ENCODE measurements around the gene ALOX12. TPM values are rescaled to one million over a fixed set of nuclear protein-coding genes. Genes with fewer than 3 reads are reported as not detected.

Gene ALOX12
- total RNA-seq, 2 experiments from 2014 or later = not detected

GRCh38 chr17:7004398-7005253 is 8.8 kb downstream of the ALOX12 start:
- CTCF ChIA-PET = interaction anchor here (0.6 to 8.4 kb wide), 34 partner anchors 11 to 367 kb away, joined by 3 to 129 read pairs (median 5); partner anchors contain the start of genes ALOX12 and XAF1
- peaks cover 14% of the 10 kb centered on the region for H3K4me1 Mint-ChIP-seq (ENCODE audit: low read depth)
- peaks cover 12% of the 10 kb centered on the region for H3K36me3 Mint-ChIP-seq (ENCODE audit: low read depth)
- intact Hi-C loops (cut with micrococcal nuclease) = loop anchor here (1.0 to 2.0 kb wide), 4 partner anchors 18 to 338 kb away; no protein-coding TSS in a partner anchor
- no peaks in the 10 kb centered on the region for H3K27me3 Mint-ChIP-seq (ENCODE audit: low read depth)
- peak; percentile 53 for DNase-seq
- no peak overlapping the region for H3K4me3 Mint-ChIP-seq
- H3K27ac Mint-ChIP-seq = no peak overlapping the region
- no peaks in the 10 kb centered on the region for H3K9me3 Mint-ChIP-seq

- Mint-ChIP-seq H3K9me3 (no peaks in the 10 kb centered on the region), H3K4me3 (no peak overlapping the region), H3K36me3 (ENCODE audit: low read depth) (peaks cover 9% of the 10 kb centered on the region), H3K27me3 (ENCODE audit: low read depth) (no peaks in the 10 kb centered on the region), H3K27ac (no peak overlapping the region), H3K4me1 (ENCODE audit: low read depth) (peaks cover 25% of the 10 kb centered on the region)
- DNase-seq = no peak
- intact Hi-C loops (cut with micrococcal nuclease) = loop anchor here (2.0 kb wide), 1 partner anchor 163 kb away; no protein-coding TSS in a partner anchor
- CTCF ChIA-PET = interaction anchor here (0.7 to 8.4 kb wide), 10 partner anchors 12 to 386 kb away, joined by 3 to 129 read pairs (median 8); partner anchors contain the start of gene ALOX12
Observed at GRCh38 chr17:7005716-7006115, 9.9 kb downstream of the ALOX12 start.

DNA sequence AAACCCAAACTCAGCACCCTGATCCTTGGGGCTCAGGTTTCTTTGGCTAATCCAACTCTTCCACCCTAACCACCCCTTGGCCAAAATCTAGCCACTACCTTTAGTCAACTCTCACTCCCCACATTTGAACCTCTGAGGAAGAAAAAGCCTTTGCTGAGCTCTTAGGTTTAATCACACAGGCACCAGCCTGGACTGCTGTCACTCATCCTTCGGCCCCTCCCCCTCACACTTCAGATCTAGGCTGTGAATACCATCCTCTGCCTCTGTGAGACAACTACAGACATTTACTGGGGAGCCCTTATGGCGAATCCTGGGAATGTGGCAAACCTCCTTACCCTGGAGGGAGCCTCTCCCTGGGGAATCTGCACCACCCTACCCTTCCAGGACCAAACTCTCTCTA is 11.3 kb downstream of the ALOX12 start:
- CTCF ChIA-PET = interaction anchor here (4.9 to 8.4 kb wide), 2 partner anchors 93 to 97 kb away, joined by 69 to 129 read pairs; no protein-coding TSS in a partner anchor
- peak; percentile 31 for DNase-seq
- H3K36me3 Mint-ChIP-seq (ENCODE audit: low read depth) = peaks cover 4% of the 10 kb centered on the region
- no peak overlapping the region for H3K4me3 Mint-ChIP-seq
- H3K9me3 Mint-ChIP-seq = no peaks in the 10 kb centered on the region
- intact Hi-C loops (cut with micrococcal nuclease) = no loop called here
- H3K4me1 Mint-ChIP-seq (ENCODE audit: low read depth) = peaks cover 34% of the 10 kb centered on the region
- H3K27ac Mint-ChIP-seq = no peak overlapping the region
- no peaks in the 10 kb centered on the region for H3K27me3 Mint-ChIP-seq (ENCODE audit: low read depth)

DNA sequence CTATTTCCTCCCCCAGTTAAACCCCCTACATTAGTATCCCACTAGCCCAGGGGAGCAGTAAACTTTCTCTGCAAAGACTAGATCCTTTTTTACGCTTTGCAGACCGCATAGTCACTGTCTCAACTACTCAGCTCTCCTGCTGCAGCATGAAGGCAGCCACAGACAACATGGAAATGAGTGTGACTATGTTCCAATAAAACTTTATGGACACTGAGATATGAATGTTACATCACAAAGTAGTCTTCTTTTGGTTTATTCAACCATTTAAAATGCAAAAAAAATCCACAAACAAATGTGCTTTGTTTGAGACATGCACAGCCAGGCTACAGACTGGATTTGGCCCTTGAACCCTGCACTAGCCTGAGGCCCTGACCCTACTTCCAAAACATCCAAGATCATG is 14.7 kb downstream of the ALOX12 start:
- intact Hi-C loops (cut with micrococcal nuclease) = loop anchor here (5.0 kb wide), 2 partner anchors 568 to 1372 kb away; partner anchors contain the start of genes PIMREG and RPL26
- H3K9me3 Mint-ChIP-seq = no peaks in the 10 kb centered on the region
- no peaks in the 10 kb centered on the region for H3K27me3 Mint-ChIP-seq (ENCODE audit: low read depth)
- CTCF ChIA-PET = interaction anchor here (0.9 to 1.7 kb wide), 2 partner anchors 11 to 96 kb away, joined by 5 to 7 read pairs; no protein-coding TSS in a partner anchor
- peaks cover 34% of the 10 kb centered on the region for H3K4me1 Mint-ChIP-seq (ENCODE audit: low read depth)
- peaks cover 26% of the 10 kb centered on the region for H3K36me3 Mint-ChIP-seq (ENCODE audit: low read depth)
- no peak for DNase-seq
- peak overlapping the region; percentile 46 for H3K27ac Mint-ChIP-seq
- peak overlapping the region; percentile 44 for H3K4me3 Mint-ChIP-seq

- Mint-ChIP-seq H3K36me3 (ENCODE audit: low read depth) (peaks cover 32% of the 10 kb centered on the region), H3K4me3 (peak overlapping the region; percentile 93), H3K4me1 (ENCODE audit: low read depth) (peaks cover 43% of the 10 kb centered on the region), H3K9me3 (no peaks in the 10 kb centered on the region), H3K27ac (peak overlapping the region; percentile 100), H3K27me3 (ENCODE audit: low read depth) (no peaks in the 10 kb centered on the region)
- CTCF ChIA-PET = interaction anchor here (1.3 kb wide), 1 partner anchor 16 kb away, joined by 3 read pairs; no protein-coding TSS in a partner anchor
- no peak for DNase-seq
- intact Hi-C loops (cut with micrococcal nuclease) = loop anchor here (5.0 kb wide), 2 partner anchors 569 to 1371 kb away; partner anchors contain the start of genes PIMREG and RPL26
Observed at GRCh38 chr17:7011415-7011814, 15.6 kb downstream of the ALOX12 start.

DNA sequence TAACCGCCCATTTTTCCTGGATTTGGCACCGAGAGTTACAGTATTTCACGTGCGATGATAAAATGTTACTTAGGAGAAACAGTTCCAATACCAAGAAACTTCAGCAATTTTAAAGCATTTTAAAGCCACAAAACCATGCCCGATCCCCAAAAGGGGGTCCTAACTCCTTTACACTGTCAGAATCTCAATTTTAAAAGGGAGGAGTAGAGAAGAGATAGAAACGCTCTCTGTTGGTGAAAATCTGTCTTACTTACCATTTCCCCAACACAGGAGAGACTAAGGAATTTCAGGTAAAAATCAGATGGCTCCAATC is 16.0 kb downstream of the ALOX12 start:
- Mint-ChIP-seq H3K27ac (peak overlapping the region; percentile 100), H3K9me3 (no peaks in the 10 kb centered on the region), H3K4me3 (peak overlapping the region; percentile 93), H3K36me3 (ENCODE audit: low read depth) (peaks cover 33% of the 10 kb centered on the region), H3K27me3 (ENCODE audit: low read depth) (no peaks in the 10 kb centered on the region), H3K4me1 (ENCODE audit: low read depth) (peaks cover 47% of the 10 kb centered on the region)
- CTCF ChIA-PET = interaction anchor here (0.6 to 1.4 kb wide), 3 partner anchors 10 to 171 kb away, joined by 3 to 6 read pairs (median 3); no protein-coding TSS in a partner anchor
- DNase-seq = no peak
- intact Hi-C loops (cut with micrococcal nuclease) = loop anchor here (5.0 kb wide), 2 partner anchors 570 to 1370 kb away; partner anchors contain the start of genes PIMREG and RPL26

DNA sequence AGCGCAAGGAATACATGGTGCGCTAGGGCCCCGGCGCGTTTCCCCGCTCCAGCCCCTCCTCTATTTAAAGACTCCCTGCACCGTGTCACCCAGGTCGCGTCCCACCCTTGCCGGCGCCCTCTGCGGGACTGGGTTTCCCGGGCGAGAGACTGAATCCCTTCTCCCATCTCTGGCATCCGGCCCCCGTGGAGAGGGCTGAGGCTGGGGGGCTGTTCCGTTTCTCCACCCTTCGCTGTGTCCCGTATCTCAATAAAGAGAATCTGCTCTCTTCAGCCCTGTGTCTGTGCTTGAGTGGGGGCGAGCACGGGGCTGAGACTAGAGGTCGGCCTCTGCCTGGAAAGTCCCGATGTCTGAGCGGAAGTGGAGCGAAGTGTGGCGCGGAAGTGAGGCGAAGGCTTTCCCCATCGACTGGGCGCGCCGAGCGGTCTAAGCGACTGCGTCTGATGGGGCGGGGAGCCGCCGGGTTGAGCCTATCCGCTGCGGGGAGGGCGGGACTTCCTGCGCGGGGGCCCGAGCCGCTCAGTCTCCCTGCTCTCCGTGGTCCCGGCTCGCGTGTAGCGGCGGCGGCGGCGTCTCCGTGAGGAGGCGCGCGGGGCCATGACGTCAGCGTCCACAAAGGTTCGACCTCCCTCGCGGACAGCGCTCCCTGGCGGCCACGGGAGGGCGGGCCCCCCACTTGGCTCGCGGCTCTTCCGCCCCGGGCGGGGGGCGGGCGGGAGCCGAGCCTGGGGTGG is 18.6 kb downstream of the ALOX12 start:
- intact Hi-C loops (cut with micrococcal nuclease) = loop anchor here (1.0 to 5.0 kb wide), 4 partner anchors 21 to 1368 kb away; partner anchors contain the start of genes C17orf100, MED31, PIMREG and RPL26
- H3K9me3 Mint-ChIP-seq = no peaks in the 10 kb centered on the region
- H3K27me3 Mint-ChIP-seq (ENCODE audit: low read depth) = no peaks in the 10 kb centered on the region
- peak; percentile 98 for DNase-seq
- peak overlapping the region; percentile 93 for H3K4me3 Mint-ChIP-seq
- CTCF ChIA-PET = no interaction called here
- H3K27ac Mint-ChIP-seq = peak overlapping the region; percentile 100
- H3K36me3 Mint-ChIP-seq (ENCODE audit: low read depth) = peaks cover 37% of the 10 kb centered on the region
- H3K4me1 Mint-ChIP-seq (ENCODE audit: low read depth) = peaks cover 50% of the 10 kb centered on the region

DNA sequence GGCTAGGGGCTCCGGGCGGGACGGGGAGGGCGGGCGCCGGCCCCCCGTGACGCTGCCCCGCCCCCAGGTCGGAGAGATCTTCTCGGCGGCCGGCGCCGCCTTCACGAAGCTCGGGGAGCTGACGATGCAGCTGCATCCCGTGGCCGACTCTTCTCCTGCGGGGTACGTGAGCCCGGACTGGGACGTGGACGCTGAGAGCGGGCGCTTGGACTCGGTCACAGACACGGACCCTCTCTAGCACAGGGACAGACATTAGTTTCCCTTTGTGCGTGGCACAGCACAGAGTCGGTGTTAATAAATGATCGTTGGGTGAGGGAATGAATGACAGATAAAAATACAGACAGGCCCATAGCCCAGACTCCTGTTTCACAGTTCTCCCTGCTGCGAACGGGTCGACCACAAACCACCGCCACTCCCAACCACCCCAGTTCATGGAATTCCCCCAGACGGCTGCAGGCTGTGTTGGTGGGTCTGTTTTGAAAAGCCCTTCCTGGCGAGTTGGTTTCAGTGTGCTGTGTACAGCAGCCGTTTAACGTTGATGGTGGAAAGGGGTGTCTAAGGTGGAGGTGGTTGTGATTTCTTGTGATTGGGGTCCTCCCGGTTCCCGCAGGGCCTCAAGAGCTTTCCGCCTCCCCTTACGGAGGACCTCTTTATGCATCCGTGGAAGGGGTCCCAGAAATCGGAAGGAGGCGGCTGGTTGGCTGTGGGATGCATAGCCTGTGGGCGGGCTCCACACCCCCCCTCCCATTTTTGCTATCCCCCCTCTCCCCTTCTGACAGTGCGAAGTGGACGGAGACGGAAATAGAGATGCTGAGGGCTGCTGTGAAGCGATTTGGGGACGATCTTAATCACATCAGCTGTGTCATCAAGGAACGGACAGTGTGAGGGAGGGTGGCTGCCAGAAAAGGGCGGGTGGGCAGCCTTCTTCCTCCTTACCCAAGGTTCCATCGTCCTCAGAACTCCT is 19.4 kb downstream of the ALOX12 start:
- intact Hi-C loops (cut with micrococcal nuclease) = loop anchor here (1.0 to 5.0 kb wide), 5 partner anchors 8 to 1367 kb away; partner anchors contain the start of genes BCL6B, C17orf100, MED31 and PIMREG
- DNase-seq = peak; percentile 86
- Mint-ChIP-seq H3K36me3 (ENCODE audit: low read depth) (peaks cover 37% of the 10 kb centered on the region), H3K9me3 (no peaks in the 10 kb centered on the region), H3K4me3 (peak overlapping the region; percentile 93), H3K4me1 (ENCODE audit: low read depth) (peaks cover 42% of the 10 kb centered on the region), H3K27me3 (ENCODE audit: low read depth) (no peaks in the 10 kb centered on the region), H3K27ac (peak overlapping the region; percentile 98)
- CTCF ChIA-PET = interaction anchor here (1.1 to 2.2 kb wide), 2 partner anchors 11 to 104 kb away, joined by 3 to 8 read pairs; no protein-coding TSS in a partner anchor

GRCh38 chr17:7016418-7016817 is 20.6 kb downstream of the ALOX12 start:
- H3K27me3 Mint-ChIP-seq (ENCODE audit: low read depth) = no peaks in the 10 kb centered on the region
- peak; percentile 37 for DNase-seq
- no peaks in the 10 kb centered on the region for H3K9me3 Mint-ChIP-seq
- intact Hi-C loops (cut with micrococcal nuclease) = no loop called here
- H3K27ac Mint-ChIP-seq = peak overlapping the region; percentile 98
- H3K4me3 Mint-ChIP-seq = peak overlapping the region; percentile 93
- peaks cover 33% of the 10 kb centered on the region for H3K4me1 Mint-ChIP-seq (ENCODE audit: low read depth)
- CTCF ChIA-PET = interaction anchor here (1.1 to 2.2 kb wide), 2 partner anchors 12 to 105 kb away, joined by 3 to 8 read pairs; no protein-coding TSS in a partner anchor
- peaks cover 37% of the 10 kb centered on the region for H3K36me3 Mint-ChIP-seq (ENCODE audit: low read depth)

- H3K27ac Mint-ChIP-seq = peak overlapping the region; percentile 4
- peaks cover 37% of the 10 kb centered on the region for H3K36me3 Mint-ChIP-seq (ENCODE audit: low read depth)
- no peaks in the 10 kb centered on the region for H3K9me3 Mint-ChIP-seq
- intact Hi-C loops (cut with micrococcal nuclease) = no loop called here
- no peaks in the 10 kb centered on the region for H3K27me3 Mint-ChIP-seq (ENCODE audit: low read depth)
- CTCF ChIA-PET = interaction anchor here (2.2 kb wide), 1 partner anchor 13 kb away, joined by 8 read pairs; no protein-coding TSS in a partner anchor
- peaks cover 33% of the 10 kb centered on the region for H3K4me1 Mint-ChIP-seq (ENCODE audit: low read depth)
- no peak overlapping the region for H3K4me3 Mint-ChIP-seq
- no peak for DNase-seq
Observed at GRCh38 chr17:7016886-7017826, 21.3 kb downstream of the ALOX12 start.
